Keratinocyte (primary cell): ENCODE data around the gene DLL3. TPM values are rescaled to one million over a fixed set of nuclear protein-coding genes. Genes with fewer than 3 reads are reported as not detected.

Source experiments
- DNase-seq: peaks from one replicate; pipeline ENCODE4 v3.0.0-alpha.2; 2011; ENCODE audit warnings: low read depth, missing footprints, low spot score
- FAIRE-seq: peaks from 2 replicates; lab custom pipeline; 2011; peaks lifted over from hg19 to GRCh38; lab: Jason Lieb, UNC
- H2AFZ ChIP-seq: 2 replicates; pipeline ENCODE4 v1.6.0; 2012; ENCODE audit warnings: low read length, control low read depth, inconsistent platforms; ENCODE audit not compliant: control insufficient read depth
- H3K27ac ChIP-seq: 2 replicates; pipeline ENCODE4 v1.5.1; 2011; ENCODE audit warnings: low read length; ENCODE audit not compliant: control insufficient read depth, insufficient read depth
- H3K27me3 ChIP-seq: 3 replicates; pipeline ENCODE4 v1.6.0; 2011; ENCODE audit warnings: low read length; ENCODE audit not compliant: control insufficient read depth, insufficient read depth; ENCODE audit errors: extremely low read depth
- H3K36me3 ChIP-seq, 2 experiments: 2 replicates in 1 of 2; 3 replicates in 1 of 2; pipeline ENCODE4 v1.5.1; 2011; ENCODE audit warnings: low read length in 2 of 2, mild to moderate bottlenecking in 1 of 2; ENCODE audit not compliant: control insufficient read depth in 2 of 2, insufficient read depth in 2 of 2; ENCODE audit errors: extremely low read depth in 1 of 2
- H3K4me1 ChIP-seq: 3 replicates; pipeline ENCODE4 v1.5.1; 2011; ENCODE audit warnings: low read length; ENCODE audit not compliant: control insufficient read depth, insufficient read depth; ENCODE audit errors: extremely low read depth
- H3K4me2 ChIP-seq: 3 replicates; pipeline ENCODE4 v1.6.0; 2011; ENCODE audit warnings: low read depth, low read length; ENCODE audit not compliant: control insufficient read depth, insufficient read depth; ENCODE audit errors: extremely low read depth
- H3K4me3 ChIP-seq, 3 experiments: fragments of 200-600 bp in 1 of 3; sonication (generic) in 1 of 3; 2 replicates in 2 of 3; 3 replicates in 1 of 3; pipeline ENCODE4 v1.5.1; 2011 to 2016; ENCODE audit warnings: low read length in 3 of 3, mild to moderate bottlenecking in 3 of 3, control low read depth in 2 of 3, inconsistent platforms in 1 of 3, low read depth in 1 of 3, mixed read lengths in 1 of 3, mixed run types in 1 of 3, moderate library complexity in 1 of 3; ENCODE audit not compliant: control insufficient read depth in 2 of 3, insufficient read depth in 2 of 3; ENCODE audit errors: extremely low read depth in 1 of 3
- H3K79me2 ChIP-seq: 2 replicates; pipeline ENCODE4 v1.6.0; 2012; ENCODE audit warnings: low read length; ENCODE audit not compliant: control insufficient read depth, insufficient read depth
- H3K9ac ChIP-seq: 3 replicates; pipeline ENCODE4 v1.6.0; 2011; ENCODE audit warnings: low read length; ENCODE audit not compliant: control insufficient read depth, insufficient read depth; ENCODE audit errors: extremely low read depth
- H3K9me1 ChIP-seq: 3 replicates; pipeline ENCODE4 v1.6.0; 2011; ENCODE audit warnings: low read length; ENCODE audit not compliant: control insufficient read depth, insufficient read depth; ENCODE audit errors: extremely low read depth
- H3K9me3 ChIP-seq: 2 replicates; pipeline ENCODE4 v1.5.1; 2012; ENCODE audit warnings: low read depth, low read length; ENCODE audit not compliant: control insufficient read depth
- H4K20me1 ChIP-seq: 3 replicates; pipeline ENCODE4 v1.6.0; 2011; ENCODE audit warnings: low read length; ENCODE audit not compliant: control insufficient read depth, insufficient read depth; ENCODE audit errors: extremely low read depth
- CTCF ChIP-seq, 3 experiments: IDR thresholded peaks in 1 of 3; conservative IDR thresholded peaks in 1 of 3; optimal IDR thresholded peaks in 1 of 3; 2 replicates in 2 of 3; 3 replicates in 1 of 3; pipeline versions ENCODE3 to v1.5.1; 2011; ENCODE audit warnings: low read length in 3 of 3, mild to moderate bottlenecking in 3 of 3, moderate library complexity in 2 of 3, control low read depth in 1 of 3, inconsistent platforms in 1 of 3; ENCODE audit not compliant: insufficient read depth in 2 of 3; ENCODE audit errors: extremely low read depth in 1 of 3
- EZH2 ChIP-seq: IDR thresholded peaks from one replicate; pipeline ENCODE4 v1.6.1; 2012; ENCODE audit warnings: inconsistent platforms, mild to moderate bottlenecking, low read length, moderate library complexity
- dilution Hi-C: fragments of 300-500 bp; cut with MboI; formaldehyde crosslinking; loops from one replicate; pipeline ENCODE4 v1.7.0; 2020; ENCODE audit warnings: low sequenced_read_pairs; ENCODE audit not compliant: extremely low pct_ligation_motif_present
- polyA plus RNA-seq, 5 experiments: library from polyadenylated mRNA; depleted of rRNA in 3 of 5; stranded (reverse) in 3 of 5; stranded (forward) in 1 of 5; unstranded in 1 of 5; fragments of >200 nt; gene quantifications; 1 replicate in 1 of 5; 2 replicates in 3 of 5; 3 replicates in 1 of 5; pipeline versions ENCODE4 v1.2.1 to v1.2.3, GENCODE V29; 2011 to 2012; ENCODE audit warnings: missing spikeins in 2 of 5, low read depth in 1 of 5, low replicate concordance in 1 of 5

DLL3 gene
- polyA plus RNA-seq, 1 donor (not counting 4 experiments of a cell fraction or from before 2014, with no cell fraction given), result 0.89 TPM

GRCh38 chr19:39480337-39481228, 18.2 kb upstream of the DLL3 start, which contains the start of gene TIMM50:
Gene TIMM50 (plus strand): TSS chr19:39480838. CDS start chr19:39480854, 16 bp downstream.
- DNase-seq, result peak; percentile 83
- Histone ChIP-seq H2AFZ (peak within 1 kb of the TSS; percentile 95), H4K20me1 (no peaks in the 10 kb centered on the region), H3K4me2 (peak within 1 kb of the TSS; percentile 99), H3K27ac (peak within 1 kb of the TSS; percentile 94), H3K79me2 (peaks cover 24% of the 10 kb centered on the region), H3K9me3 (no peaks in the 10 kb centered on the region), H3K9me1 (no peaks in the 10 kb centered on the region), H3K27me3 (no peaks in the 10 kb centered on the region), H3K4me3 (peak within 1 kb of the TSS; percentile 81 to 89 (median 83)), H3K9ac (peak within 1 kb of the TSS; percentile 99), H3K36me3 (peaks cover 22 to 31% of the 10 kb centered on the region in 2 experiments), H3K4me1 (peaks cover 16% of the 10 kb centered on the region)
- TF ChIP-seq EZH2 (no peak), CTCF (optimal IDR thresholded peaks at IDR 0.05 in 1 of 3, IDR thresholded peaks at IDR 0.05 in 1 of 3, conservative IDR thresholded peaks at IDR 0.05 in 1 of 3; ENCODE audit: extremely low read depth in 1 of 3, insufficient read depth in 2 of 3, low read length in 3 of 3) (no peak)
- peak; percentile 56 for FAIRE-seq
- dilution Hi-C loops, result no loop called here

- peak overlapping the region; percentile 83 for H2AFZ ChIP-seq
- peak overlapping the region; percentile 94 for H3K27ac ChIP-seq
- H3K9me3 ChIP-seq, result no peaks in the 10 kb centered on the region
- dilution Hi-C loops, result no loop called here
- H3K4me2 ChIP-seq, result peak overlapping the region; percentile 99
- H3K36me3 ChIP-seq, result peaks cover 21 to 31% of the 10 kb centered on the region in 2 experiments
- H3K9me1 ChIP-seq, result no peaks in the 10 kb centered on the region
- H3K79me2 ChIP-seq, result peaks cover 27% of the 10 kb centered on the region
- peak overlapping the region; percentile 99 for H3K9ac ChIP-seq
- no peaks in the 10 kb centered on the region for H3K27me3 ChIP-seq
- TF ChIP-seq EZH2, result no peak
- TF ChIP-seq CTCF (optimal IDR thresholded peaks at IDR 0.05 in 1 of 3, IDR thresholded peaks at IDR 0.05 in 1 of 3, conservative IDR thresholded peaks at IDR 0.05 in 1 of 3; ENCODE audit: extremely low read depth in 1 of 3, insufficient read depth in 2 of 3, low read length in 3 of 3), result no peak
- no peaks in the 10 kb centered on the region for H4K20me1 ChIP-seq
- FAIRE-seq (no peak), DNase-seq (no peak)
- peaks cover 16% of the 10 kb centered on the region for H3K4me1 ChIP-seq
- H3K4me3 ChIP-seq, result peak overlapping the region; percentile 81 to 89 (median 83)
These were observed 17.6 kb upstream of the DLL3 start for GRCh38 chr19:39481229-39481545.
